ENCODE results near the gene ELMO2.

Gene ELMO2

DNA sequence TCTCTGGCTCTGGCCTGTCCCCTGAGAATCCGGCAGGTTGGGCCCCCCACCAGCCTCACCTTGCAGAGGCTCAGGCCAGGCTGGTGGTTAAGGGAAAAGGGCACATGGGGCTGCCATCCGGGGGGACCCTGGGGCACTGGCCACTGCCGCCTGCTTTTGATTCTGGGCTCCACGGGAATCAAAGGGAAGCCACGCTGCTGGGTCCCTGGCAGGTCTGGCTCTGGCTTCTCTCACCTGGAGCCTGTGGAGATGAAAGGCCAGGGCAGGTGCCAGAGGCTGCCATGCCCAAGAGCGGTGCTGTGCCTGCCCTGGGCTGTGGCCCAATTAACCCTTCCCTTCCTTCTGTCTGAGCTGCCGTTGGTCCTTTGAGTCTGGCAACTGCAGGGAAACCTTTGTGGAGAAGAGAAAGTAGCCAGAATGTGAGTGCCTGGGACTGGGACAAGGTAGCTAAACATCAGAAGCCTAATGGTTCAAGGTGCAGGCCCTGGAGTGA is 88.7 kb downstream of the ELMO2 start:
- WGBS, 2 experiments (ENCODE audit: insufficient coverage in 2 of 2), result 86 to 90% methylated on average over 5 of the region's 7 CpGs

GRCh38 chr20:46316984-46317684 is 89.3 kb downstream of the ELMO2 start:
- Histone ChIP-seq H3K27ac (ENCODE audit: low read depth, low read length, severe bottlenecking) (no peak overlapping the region), H3K4me1 (ENCODE audit: control insufficient read depth, insufficient read depth, low read length, poor library complexity, severe bottlenecking) (no peaks in the 10 kb centered on the region), H3K4me3 (ENCODE audit: extremely low read depth, insufficient read depth, low read length, poor library complexity, severe bottlenecking) (no peak overlapping the region), H3K9me3 (ENCODE audit: control insufficient read depth, low read length) (no peaks in the 10 kb centered on the region), H3K36me3 (ENCODE audit: control insufficient read depth, insufficient read depth, low read length) (no peaks in the 10 kb centered on the region)
- WGBS, 2 experiments (ENCODE audit: insufficient coverage in 2 of 2), result 82 to 84% methylated on average over 14 to 19 of the region's 24 CpGs

More for the DNA sequence above, 88.7 kb downstream of the ELMO2 start:
- Histone ChIP-seq H3K4me3 (ENCODE audit: extremely low read depth, insufficient read depth, low read length, poor library complexity, severe bottlenecking) (no peak overlapping the region), H3K9me3 (ENCODE audit: control insufficient read depth, low read length) (no peaks in the 10 kb centered on the region), H3K36me3 (ENCODE audit: control insufficient read depth, insufficient read depth, low read length) (no peaks in the 10 kb centered on the region), H3K4me1 (ENCODE audit: control insufficient read depth, insufficient read depth, low read length, poor library complexity, severe bottlenecking) (no peaks in the 10 kb centered on the region), H3K27ac (ENCODE audit: low read depth, low read length, severe bottlenecking) (no peak overlapping the region)

Data from mesodermal cell (in vitro differentiated cells).